CD4-positive, alpha-beta T cell treated with Interferon alpha-2 for 1 hour (primary cell): Measurements from ENCODE around the gene ADGRA1.
"Not testable (repeated sequence)": the region's sequence is repeated elsewhere in the genome, so short reads cannot be mapped to it uniquely, and the experiment has no call there.

Experiments used
- DNase-seq, 2 donors: peaks; one replicate each; pipeline ENCODE4 v3.0.0-alpha.2; 2020 to 2022

The ADGRA1 gene

DNA sequence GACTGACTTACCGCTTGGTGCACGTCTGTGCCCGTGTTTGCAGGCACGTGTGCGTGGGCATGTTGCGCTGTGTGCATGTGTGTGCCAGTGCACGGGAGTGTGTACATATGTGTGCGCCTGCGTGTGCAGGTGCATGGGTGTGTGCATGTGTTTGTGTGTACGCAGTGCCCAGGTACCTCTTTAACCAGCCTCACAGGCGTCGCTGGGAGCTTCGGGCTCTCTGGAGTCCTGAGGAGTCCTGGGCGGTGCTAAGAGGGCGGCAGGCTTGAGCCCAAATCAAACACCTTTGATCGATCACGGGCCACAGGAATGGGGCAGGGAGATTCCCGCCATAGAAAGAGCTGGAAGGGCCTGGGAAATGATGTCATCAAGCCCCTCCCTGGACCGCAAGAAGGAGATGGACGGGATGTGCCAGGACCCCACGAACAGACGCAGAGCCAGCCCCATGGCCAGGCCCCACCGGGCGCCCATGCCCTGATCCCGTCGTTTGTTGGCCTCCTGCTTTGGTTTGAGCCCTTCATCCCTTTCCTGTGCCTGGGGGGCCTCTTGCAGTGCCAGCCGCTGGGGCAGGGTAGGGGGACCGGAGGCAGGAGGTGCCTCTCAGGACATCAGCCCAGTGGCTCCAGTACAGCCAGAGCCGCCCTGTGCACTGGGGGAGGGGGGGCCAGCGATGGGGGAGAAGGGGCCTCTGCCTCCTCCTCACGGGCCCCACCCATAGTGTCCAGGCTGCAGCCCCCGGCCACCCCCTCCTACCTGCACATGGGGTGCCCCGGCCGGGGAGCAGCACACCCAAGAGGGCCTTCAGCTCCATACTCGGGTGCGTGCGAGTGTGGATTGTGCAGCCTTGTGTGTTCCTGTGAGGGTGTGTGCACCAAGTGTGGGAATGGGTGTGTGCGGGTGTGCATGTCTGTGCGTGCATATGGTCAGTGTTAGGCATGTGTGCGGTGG is 78.1 kb downstream of the ADGRA1 start:
- DNase-seq: no peak

DNA sequence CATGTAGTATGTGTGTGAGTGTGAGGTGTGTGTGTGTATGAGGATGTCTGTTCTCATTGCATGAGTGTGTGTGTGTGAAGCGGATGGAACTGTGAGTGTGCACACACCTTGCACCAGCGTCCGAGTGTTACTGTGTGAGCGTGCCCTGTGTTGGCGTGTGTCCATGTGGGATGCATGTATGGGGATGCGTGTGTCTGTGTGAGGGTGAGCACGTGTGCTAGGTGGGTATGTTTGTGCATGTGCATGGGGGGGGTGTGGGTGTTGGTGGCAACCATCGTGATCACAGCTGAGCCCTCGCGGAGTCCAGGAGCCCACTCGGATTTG is 78.7 kb downstream of the ADGRA1 start:
- no peak for DNase-seq

DNA sequence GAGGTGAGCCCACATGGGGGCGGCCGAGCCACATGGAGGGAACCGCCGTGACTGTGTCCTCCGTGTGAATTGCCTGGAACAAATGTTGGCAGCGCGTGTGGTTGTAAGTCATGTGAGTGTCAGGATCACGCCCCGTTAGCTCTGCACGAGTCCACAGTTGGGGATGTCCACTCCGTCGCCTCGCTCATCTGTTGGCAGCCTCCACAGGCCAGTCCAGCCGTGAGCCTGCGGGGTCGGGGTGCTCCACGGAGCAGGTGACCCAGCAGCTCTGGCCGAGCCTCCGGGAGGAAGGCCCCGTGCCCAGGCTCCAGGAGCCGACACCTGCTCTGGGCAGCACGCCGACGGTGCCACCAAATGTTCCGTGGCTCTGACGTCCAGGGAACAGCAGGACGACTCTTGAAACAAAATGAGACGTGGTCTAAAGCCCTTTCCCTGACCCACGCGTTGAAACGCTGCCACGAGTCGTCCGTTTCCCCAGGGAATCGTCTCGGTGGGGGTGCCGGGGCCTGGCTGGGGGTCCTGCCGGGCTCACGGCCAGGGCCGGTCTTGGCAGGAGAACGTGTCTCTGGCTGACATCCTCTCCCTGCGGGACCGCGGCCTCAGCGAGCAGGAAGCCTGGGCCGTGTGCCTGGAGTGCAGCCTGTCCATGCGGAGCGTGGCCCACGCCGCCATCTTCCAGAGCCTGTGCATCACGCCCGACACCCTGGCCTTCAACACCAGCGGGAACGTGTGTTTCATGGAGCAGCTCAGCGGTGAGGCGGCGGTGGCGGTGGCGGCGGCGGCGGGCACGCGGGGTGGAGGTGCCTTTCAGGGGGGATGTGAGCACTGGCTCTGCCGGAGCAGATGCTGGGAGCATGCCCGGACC is 79.3 kb downstream of the ADGRA1 start:
- DNase-seq: no peak

DNA sequence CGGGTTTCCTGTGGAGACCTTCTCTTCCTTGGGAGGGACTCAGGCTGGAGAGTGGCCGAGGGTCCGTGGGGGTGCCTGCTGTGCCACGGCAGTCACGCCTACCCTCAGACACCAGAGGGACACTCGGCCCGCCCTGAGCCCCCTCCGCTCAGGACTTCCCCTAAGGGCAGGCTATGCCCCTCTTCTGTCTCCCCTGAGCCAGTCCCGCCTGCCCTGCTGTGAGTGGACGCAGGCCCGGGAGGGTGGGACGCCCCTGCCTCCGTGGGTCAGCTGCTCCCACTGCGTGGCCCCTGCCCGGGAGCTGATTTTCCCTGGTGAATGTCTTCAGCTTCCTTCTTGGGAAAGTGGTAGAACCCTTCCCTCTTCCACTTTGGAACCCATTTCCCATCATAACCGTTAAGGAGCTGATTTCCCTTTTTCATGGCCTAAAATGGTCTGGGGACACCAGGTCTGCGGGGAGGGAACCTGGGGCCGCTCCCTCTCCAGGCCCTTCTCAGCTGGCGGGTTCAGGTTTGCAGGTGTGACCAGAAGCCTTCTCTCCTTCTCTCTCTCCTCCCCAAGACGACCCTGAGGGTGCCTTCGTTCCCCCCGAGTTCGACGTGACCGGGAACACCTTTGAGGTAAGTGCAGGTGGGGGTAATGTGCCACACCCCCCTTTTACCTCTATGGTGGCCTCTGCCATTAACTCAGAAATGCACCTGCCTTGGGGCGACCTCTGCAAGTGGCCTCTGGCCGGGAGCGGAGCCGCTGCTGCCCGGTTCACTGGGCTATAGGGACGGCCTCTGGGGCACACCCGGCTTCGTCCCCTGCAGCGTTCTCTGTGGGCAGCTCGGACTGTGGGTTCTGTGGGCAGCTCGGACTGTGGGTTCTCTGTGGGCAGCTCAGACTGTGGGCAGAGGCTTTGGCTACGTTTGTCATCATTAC is 80.2 kb downstream of the ADGRA1 start:
- DNase-seq: no peak

DNA sequence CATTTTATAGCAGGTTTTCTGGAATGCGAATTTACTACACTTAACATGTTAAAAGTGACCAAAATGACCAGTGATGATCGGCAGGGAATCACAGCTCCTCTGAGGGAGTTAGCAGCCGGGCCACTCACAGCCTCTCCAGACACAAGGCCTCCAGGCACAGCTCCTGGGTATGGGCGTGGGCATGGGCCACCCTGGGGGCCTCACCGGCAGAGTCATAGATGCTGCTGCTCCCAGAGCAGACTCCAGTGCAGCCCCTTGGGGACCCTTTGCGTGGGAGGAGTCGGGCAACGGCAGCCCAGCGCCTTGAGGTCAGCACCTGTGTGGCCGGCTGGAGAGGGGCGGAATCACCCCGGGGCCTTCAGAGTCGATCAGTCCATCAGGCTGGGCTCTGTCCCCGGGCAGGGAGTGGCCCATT is 80.9 kb downstream of the ADGRA1 start:
- no peak for DNase-seq

DNA sequence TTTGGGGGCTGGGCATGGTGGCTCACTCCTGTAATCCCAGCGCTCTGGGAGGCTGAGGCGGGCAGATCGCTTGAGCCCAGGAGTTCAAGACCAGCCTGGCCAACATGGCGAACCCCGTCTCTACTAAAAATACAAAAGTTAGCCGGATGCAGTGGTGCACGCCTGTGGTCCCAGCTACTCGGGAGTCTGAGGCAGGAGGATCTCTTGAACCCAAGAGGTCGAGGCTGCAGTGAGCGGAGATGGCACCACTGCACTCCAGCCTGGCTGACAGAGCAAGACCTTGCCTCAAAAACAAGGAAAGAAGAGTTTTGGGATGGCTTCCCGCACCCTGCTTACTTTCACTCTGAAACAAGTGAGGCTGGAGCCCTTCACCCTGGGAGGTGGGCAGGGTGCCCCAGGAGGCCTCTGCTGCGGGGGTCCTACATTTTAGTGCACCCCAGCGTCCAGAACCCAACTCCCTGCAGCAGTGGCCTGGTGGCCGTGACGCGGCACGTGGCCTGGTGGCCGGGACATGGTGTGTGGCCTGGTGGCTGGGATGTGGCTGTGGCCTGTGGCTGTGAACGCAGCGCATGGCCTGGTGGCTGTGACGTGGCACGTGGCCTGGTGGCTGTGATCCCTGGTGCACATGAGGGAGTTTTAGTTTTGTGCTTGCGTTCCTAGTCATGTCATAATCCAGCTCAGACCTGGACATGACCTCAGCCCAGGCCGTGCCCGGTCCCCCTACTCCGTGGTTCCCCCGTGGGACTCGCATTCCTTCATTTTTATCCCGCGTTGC is 81.6 kb downstream of the ADGRA1 start:
- no peak for DNase-seq

DNA sequence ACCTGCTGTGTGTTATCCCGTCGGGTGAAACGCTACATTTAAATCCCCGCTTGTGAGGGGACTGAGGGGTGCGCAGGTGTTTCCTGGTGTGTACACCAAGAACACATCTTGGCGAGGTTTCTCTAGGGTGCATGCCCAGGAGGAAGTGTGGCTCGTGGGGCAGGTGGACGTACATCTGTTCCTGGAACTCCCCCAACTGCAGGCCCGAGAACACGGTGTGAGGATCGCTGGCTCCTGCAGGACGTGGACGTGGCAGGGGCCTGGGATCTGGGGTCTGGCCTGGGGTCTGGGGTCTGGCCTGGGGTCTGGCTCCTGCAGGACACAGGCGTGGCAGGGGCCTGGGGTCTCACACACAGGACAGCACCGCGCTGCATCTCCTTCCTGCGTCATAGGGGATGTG is 82.4 kb downstream of the ADGRA1 start:
- DNase-seq: no peak

DNA sequence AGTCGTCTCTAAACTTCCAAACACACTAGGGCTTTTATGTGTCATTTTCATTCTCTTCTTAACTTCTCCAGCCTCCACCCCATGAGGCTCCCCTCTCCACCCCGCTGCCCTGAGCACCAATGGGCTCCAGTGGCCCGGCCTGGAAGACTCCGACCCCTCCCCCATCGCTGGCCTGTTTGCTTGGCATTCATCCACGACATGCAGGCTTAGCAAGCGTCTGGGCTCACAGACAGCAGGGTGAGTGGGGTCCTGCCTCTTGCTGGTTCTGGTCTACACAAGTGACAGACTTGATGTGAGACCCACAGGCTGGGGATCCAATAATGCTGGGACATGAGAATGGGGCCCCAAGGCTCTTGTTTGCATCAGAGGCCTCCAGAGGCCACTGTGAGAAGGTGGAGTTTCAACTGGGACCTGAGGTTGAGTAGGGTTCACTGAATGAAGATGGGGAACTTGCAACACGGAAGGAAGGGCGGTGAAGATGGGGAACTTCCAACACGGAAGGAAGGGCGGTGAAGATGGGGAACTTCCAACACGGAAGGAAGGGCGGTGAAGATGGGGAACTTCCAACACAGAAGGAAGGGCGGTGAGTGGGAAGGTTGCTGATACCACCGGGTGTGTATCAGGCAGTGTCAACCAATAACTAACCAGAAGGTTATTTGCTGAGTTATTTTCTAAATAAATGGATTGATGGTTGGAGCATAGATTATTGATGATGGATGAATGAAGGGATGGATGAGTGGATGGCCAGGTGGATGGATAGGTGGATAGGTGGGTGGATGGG is 86.3 kb downstream of the ADGRA1 start:
- peak; percentile 9 to 41 for DNase-seq

DNA sequence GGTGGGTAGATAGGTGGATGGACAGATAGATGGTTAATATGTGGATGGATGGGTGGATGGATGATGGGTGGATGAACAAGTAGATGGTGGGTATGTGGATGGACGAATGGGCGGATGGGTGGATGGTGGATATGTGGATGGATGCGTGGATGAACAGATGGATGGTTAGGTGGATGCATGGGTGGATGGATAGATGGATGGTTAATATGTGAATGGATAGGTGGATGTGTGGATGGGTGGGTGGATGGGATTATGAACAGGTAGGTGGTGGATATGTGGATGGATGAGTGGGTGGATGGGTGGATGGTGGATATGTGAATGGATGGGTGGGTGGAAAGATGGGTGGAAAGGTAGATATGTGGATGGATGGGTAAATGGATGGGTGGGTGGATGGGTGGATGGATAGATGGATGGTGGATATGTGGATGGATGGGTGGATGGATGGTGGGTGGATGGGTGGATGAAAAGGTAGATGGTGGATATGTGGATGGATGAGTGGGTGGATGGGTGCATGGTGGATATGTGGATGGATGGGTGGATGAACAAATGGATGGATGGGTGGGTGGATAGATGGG is 87.1 kb downstream of the ADGRA1 start:
- DNase-seq: no peak

DNA sequence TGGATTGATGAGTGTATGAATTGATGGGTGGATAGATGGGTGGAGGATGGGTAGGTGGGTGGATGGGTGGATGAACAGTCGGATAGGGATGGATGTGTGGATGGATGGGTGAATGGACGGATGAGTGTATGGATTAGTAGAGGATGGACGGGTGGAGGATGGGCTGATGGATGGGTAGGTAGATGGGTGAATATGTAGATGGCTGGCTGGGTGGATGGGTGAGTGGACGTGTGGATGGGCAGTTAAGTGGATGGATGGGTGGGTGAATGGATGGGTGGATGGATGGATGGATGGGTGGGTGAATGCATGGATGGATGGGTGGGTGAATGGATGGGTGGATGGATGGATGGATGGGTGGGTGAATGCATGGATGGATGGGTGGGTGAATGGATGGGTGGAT is 87.9 kb downstream of the ADGRA1 start:
- not testable (repeated sequence) for DNase-seq

DNA sequence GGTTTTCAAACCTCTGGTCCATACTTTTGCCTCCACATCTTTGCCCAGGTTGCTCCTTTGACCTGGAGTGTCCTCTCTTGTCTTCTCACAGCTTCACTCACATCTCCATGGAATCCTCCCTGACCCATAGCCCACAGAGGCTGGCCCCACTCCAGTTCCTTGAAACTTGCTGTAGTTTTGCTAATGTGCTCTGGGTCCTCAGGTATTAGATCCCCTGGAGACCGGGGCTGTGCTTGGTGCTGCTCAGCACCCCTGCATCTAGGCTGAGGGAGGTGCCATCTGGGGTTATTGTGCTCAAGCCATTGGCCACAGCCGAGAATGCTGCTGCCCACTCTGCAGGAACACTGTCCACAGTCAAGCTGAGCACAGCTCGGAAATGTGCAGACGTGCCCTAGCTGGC is 88.8 kb downstream of the ADGRA1 start:
- no peak for DNase-seq

DNA sequence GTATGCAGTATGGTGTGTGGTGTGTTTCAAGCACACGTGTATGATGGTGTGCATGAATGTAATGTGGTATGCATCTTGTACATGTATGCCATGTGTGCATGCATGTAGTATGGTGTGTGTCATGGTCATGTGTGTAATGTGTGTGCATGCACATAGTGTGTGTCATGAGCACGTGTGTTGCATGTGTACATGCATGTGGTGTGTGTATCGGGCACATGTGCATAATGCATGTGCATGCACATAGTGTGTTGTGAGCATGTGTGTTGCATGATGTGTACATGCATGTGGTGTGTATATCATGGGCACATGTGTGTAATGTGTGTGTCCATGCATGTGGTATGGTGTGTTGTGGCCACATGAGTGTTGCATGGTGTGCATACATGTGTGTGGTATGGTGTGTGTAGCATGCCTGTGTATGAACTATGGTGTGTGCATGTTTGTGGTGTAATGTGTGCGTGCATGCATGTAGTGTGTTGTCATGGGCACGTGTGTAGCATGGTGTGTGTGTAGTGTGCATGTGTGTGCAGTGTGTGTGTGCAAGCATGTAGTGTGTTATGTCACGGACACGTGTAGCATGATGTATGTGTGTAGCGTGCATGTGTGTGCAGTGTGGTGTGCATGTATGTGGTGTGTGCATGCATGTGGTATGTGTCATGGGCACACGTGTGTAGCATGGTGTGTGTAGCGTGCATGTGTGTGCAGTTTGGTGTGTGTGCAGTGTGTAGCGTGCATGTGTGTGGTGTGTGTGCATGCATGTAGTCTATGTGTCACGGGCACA is 89.8 kb downstream of the ADGRA1 start:
- no peak for DNase-seq

DNA sequence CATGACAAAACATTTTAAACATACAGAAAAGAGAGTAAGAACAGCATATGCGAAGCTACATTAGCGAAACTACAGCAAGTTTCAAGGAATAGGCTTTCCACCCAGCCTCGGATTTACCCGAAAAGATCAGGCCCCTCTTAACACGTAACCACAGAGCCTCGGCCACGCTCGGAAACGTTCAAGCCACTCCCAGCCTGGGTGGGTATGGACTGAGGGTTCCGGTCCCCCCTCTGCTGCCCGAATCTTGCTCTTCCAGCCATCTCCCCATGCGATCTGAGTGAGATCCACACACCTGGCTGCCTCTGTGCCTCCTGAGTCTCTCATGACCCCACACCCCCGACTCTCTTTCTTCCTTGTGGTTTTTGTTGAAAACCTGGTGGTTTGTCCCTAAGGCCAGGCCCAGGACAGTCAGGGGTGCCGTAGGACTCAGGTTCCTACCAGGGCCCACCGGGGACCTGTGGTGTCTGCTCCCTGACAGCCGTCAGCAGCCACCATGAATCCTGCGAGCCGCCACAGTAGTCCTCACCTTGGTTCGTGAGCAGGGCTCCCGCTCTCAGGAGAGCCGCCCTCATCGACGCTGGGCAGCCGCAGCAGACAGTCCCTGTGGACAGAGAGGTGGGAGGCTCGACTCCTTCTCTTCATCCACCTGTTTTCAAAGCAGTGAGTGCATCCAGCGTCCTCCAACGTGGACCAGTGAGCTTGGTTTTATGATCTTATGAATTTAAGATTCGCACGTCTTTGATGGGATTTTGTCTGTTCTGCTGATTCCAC is 90.8 kb downstream of the ADGRA1 start:
- no peak for DNase-seq

DNA sequence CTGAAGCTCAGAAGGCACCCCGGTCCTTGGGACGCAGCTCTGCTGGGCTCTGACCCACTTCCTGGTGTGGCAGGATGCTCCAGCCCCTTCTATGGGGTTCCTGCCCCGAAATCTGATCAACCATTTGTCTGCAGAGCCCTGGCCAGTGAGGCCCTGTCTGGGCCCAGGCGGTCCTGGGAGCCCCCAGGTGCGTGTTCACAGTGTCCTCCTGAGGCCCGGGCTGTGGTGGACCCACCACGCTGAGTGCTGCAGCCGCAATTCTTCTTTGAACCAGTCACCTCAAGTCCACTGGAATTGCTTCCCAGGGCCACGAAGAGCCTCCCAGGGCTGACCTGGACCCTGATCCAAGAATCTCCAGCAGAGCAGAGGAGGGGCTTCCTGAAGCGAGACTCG is 91.4 kb downstream of the ADGRA1 start:
- DNase-seq: no peak

DNA sequence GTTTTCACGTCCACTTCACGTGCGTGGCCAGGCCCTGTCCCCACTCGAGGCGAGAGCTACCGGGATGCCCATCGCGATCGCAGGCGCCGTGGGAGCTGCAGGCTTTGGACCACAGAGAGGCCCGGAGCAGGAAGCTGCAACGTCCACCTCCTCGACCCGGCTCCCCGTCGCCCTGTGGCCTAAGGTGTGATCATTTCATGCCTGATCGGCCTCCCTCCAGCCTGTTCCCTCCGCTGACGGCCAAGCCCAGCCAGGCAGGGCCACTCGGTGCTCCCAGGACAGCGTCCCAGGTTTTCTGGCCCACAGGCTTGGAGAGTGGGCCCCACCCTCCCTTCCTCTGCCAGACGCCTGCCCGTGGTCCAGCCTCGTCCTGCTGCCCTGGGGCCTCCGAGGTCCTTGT is 91.9 kb downstream of the ADGRA1 start:
- DNase-seq: no peak

DNA sequence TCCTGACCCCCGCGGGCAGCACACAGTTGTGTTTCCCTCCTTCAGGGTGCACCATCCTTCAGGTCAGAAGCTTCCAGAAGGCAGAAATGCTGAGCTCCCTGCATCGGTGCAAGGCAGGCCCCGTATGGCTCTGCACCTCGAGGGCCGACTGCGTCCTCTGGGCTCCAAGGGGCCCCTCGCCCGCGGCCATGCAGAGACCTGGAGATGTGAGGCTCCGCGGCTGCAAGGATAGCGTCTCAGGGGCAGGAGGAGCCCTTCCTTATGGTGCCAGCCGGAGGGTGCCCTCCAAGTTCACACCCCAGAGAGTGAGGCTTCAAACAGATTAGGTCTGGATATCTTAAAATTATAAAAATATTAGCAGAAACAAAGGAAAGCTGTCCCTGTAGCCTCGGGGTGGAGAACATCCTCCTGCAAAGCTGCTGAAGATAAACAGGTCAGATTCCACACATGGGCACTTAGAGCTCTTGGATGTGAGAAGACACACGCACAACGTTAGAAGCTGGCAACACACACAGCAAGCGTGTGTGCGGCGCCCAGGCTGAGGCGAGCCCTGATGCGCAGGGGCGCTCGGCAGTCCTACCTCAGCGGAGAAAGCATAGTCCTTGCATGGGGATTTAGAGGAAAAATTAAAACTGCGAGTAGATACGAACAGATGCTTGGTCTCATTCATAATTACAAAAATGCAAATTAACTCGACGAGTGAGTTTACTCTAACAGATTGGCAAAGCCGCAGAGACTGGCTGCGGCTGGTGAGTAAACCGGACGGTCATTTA is 92.7 kb downstream of the ADGRA1 start:
- no peak for DNase-seq

DNA sequence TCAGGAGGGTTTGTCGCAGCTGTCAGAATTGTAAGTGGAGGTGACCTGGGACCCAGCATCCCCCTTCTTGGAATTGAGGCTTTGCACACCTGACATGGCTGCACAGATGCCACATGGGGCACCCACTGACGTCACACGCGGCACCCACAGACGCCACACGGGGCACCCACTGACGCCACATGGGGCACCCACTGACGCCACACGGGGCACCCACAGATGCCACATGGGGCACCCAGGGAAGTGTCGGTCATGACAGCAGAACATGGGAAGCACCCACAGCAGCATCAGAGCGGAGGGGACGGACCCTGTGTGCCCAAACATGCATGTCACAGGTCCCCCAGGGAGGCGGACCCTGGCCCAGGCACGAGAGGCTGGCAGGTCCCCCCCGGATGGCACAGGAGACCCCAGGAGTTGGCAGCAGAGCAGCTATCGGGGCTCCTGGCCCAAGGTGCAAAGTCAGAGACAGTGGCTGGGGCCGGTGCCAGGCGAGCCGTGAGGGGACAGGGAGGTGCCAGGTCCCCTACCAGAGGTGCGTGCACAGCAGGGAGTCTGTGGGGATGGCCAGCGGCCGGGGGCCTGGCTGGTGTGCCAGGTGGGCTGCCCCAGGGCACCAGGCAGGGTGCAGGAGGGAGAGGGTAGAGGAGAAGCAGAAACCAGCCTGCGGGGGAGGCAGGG is 93.4 kb downstream of the ADGRA1 start:
- no peak for DNase-seq
